Measurements from ENCODE around the gene ADPGK. TPM values are rescaled to one million over a fixed set of nuclear protein-coding genes. Genes with fewer than 3 reads are reported as not detected.
"Not testable (repeated sequence)": the region's sequence is repeated elsewhere in the genome, so short reads cannot be mapped to it uniquely, and the experiment has no call there.

The ADPGK gene
- total and polyA plus RNA-seq, 3 experiments from 2014 or later: 57.8 to 76.1 (median 67.5) TPM

GRCh38 chr15:72813345-72814004 is 29.9 kb upstream of the ADPGK start:
- ChIA-PET CTCF (no interaction called here), POLR2A (no interaction called here)
- no peaks in the 10 kb centered on the region for H3K36me3 ChIP-seq (ENCODE audit: insufficient read depth, low read length)
- H3K27ac Mint-ChIP-seq: no peak overlapping the region
- H3K27ac ChIP-seq (ENCODE audit: low read depth, low read length): no peak overlapping the region
- DNase-seq: no peak
- H3K4me3 ChIP-seq (ENCODE audit: low read length): no peak overlapping the region
- peaks cover 19 to 20% (median 20%) of the 10 kb centered on the region in 3 donors for H3K4me1 Mint-ChIP-seq
- H3K27me3 Mint-ChIP-seq: peaks cover 3 to 27% of the 10 kb centered on the region in 2 donors
- H3K4me3 Mint-ChIP-seq: no peak overlapping the region
- peaks cover 16% of the 10 kb centered on the region for H3K4me1 ChIP-seq (ENCODE audit: insufficient read depth, low read length)
- no peaks in the 10 kb centered on the region for H3K27me3 ChIP-seq (ENCODE audit: insufficient read depth, low read length, poor library complexity, severe bottlenecking)
- no peaks in the 10 kb centered on the region for H3K9me3 ChIP-seq (ENCODE audit: low read length)
- no peaks in the 10 kb centered on the region for H3K9me3 Mint-ChIP-seq
- peaks cover 0 to 4% (median 0%) of the 10 kb centered on the region in 3 donors for H3K36me3 Mint-ChIP-seq

- Mint-ChIP-seq H3K27me3 (peaks cover 3 to 5% of the 10 kb centered on the region in 2 donors), H3K27ac (peak overlapping the region in 7 of 8 donors; percentile 5 to 84 (median 36)), H3K4me1 (peaks cover 21 to 28% (median 27%) of the 10 kb centered on the region in 3 donors), H3K9me3 (peaks cover 0 to 2% (median 0%) of the 10 kb centered on the region in 5 donors), H3K36me3 (no peaks in the 10 kb centered on the region), H3K4me3 (peak overlapping the region in 5 of 7 donors; percentile 21 to 74 (median 66))
- Histone ChIP-seq H3K9me3 (ENCODE audit: low read length) (no peaks in the 10 kb centered on the region), H3K4me3 (ENCODE audit: low read length) (no peak overlapping the region), H3K27ac (ENCODE audit: low read depth, low read length) (no peak overlapping the region), H3K27me3 (ENCODE audit: insufficient read depth, low read length, poor library complexity, severe bottlenecking) (no peaks in the 10 kb centered on the region), H3K4me1 (ENCODE audit: insufficient read depth, low read length) (peaks cover 16% of the 10 kb centered on the region), H3K36me3 (ENCODE audit: insufficient read depth, low read length) (no peaks in the 10 kb centered on the region)
- CTCF ChIA-PET: no interaction called here
- POLR2A ChIA-PET: no interaction called here
- peak in 3 of 5 donors; percentile 15 to 46 (median 26) for DNase-seq
Observed at GRCh38 chr15:72809329-72809728, 25.8 kb upstream of the ADPGK start.

DNA sequence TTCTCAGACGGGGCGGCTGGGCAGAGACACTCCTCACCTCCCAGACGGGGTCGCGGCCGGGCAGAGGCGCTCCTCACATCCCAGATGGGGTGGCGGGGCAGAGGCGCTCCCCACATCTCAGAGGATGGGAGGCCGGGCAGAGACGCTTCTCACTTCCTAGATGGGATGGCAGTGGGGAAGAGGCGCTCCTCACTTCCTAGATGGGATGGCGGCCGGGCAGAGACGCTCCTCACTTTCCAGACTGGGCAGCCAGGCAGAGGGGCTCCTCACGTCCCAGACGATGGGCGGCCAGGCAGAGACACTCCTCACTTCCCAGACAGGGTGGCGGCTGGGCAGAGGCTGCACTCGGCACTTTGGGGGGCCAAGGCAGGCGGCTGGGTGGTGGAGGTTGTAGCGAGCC is 23.8 kb upstream of the ADPGK start:
- H3K27ac ChIP-seq (ENCODE audit: low read depth, low read length); H3K36me3 ChIP-seq (ENCODE audit: insufficient read depth, low read length); DNase-seq; CTCF ChIA-PET; H3K4me3 ChIP-seq (ENCODE audit: low read length); H3K9me3 ChIP-seq (ENCODE audit: low read length); POLR2A ChIA-PET; H3K9me3 Mint-ChIP-seq; H3K27ac Mint-ChIP-seq; H3K36me3 Mint-ChIP-seq; H3K27me3 ChIP-seq (ENCODE audit: insufficient read depth, low read length, poor library complexity, severe bottlenecking); H3K4me3 Mint-ChIP-seq: not testable (repeated sequence)
- Mint-ChIP-seq H3K4me1 (peaks cover 21 to 28% (median 27%) of the 10 kb centered on the region in 3 donors), H3K27me3 (peaks cover 2 to 10% of the 10 kb centered on the region in 2 donors)
- H3K4me1 ChIP-seq (ENCODE audit: insufficient read depth, low read length): peaks cover 16% of the 10 kb centered on the region

DNA sequence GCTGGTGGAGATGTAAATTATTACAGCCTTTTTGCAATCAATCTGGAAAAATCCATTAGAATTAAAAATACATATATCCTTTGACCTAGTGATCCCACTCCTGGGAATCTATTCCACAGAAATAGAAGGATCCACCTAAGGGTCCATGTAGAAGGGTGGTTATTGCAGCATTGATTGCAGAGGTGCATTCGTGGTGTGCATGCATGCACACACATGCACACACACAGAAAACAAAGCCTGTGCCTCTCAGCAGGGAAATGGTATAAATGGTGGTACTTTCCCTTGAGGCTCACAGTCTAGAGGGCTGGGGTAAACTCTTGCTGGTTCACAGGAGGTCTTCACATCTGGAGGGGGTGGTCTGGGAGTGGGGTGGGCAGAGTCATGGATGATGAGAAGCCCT is 19.4 kb upstream of the ADPGK start:
- CTCF ChIA-PET: no interaction called here
- no peaks in the 10 kb centered on the region for H3K36me3 ChIP-seq (ENCODE audit: insufficient read depth, low read length)
- H3K27me3 Mint-ChIP-seq: peaks cover 16 to 41% of the 10 kb centered on the region in 2 donors
- H3K27ac ChIP-seq (ENCODE audit: low read depth, low read length): no peak overlapping the region
- H3K4me1 Mint-ChIP-seq: peaks cover 0 to 4% (median 3%) of the 10 kb centered on the region in 3 donors
- H3K4me3 ChIP-seq (ENCODE audit: low read length): no peak overlapping the region
- no peaks in the 10 kb centered on the region for H3K9me3 ChIP-seq (ENCODE audit: low read length)
- POLR2A ChIA-PET: no interaction called here
- peaks cover 0 to 1% (median 0%) of the 10 kb centered on the region in 5 donors for H3K9me3 Mint-ChIP-seq
- no peak overlapping the region for H3K27ac Mint-ChIP-seq
- no peaks in the 10 kb centered on the region for H3K4me1 ChIP-seq (ENCODE audit: insufficient read depth, low read length)
- no peak overlapping the region for H3K4me3 Mint-ChIP-seq
- no peak for DNase-seq
- peaks cover 8% of the 10 kb centered on the region for H3K27me3 ChIP-seq (ENCODE audit: insufficient read depth, low read length, poor library complexity, severe bottlenecking)
- H3K36me3 Mint-ChIP-seq: no peaks in the 10 kb centered on the region

GRCh38 chr15:72801590-72802325 is 18.2 kb upstream of the ADPGK start:
- peaks cover 3% of the 10 kb centered on the region for H3K4me1 ChIP-seq (ENCODE audit: insufficient read depth, low read length)
- peaks cover 16 to 46% of the 10 kb centered on the region in 2 donors for H3K27me3 Mint-ChIP-seq
- H3K27me3 ChIP-seq (ENCODE audit: insufficient read depth, low read length, poor library complexity, severe bottlenecking): peaks cover 8% of the 10 kb centered on the region
- H3K36me3 Mint-ChIP-seq: no peaks in the 10 kb centered on the region
- H3K4me3 ChIP-seq (ENCODE audit: low read length): no peak overlapping the region
- no peak overlapping the region for H3K4me3 Mint-ChIP-seq
- CTCF ChIA-PET: no interaction called here
- no peak for DNase-seq
- no peak overlapping the region for H3K27ac Mint-ChIP-seq
- peaks cover 8 to 10% (median 10%) of the 10 kb centered on the region in 3 donors for H3K4me1 Mint-ChIP-seq
- H3K9me3 ChIP-seq (ENCODE audit: low read length): no peaks in the 10 kb centered on the region
- no peak overlapping the region for H3K27ac ChIP-seq (ENCODE audit: low read depth, low read length)
- POLR2A ChIA-PET: no interaction called here
- no peaks in the 10 kb centered on the region for H3K36me3 ChIP-seq (ENCODE audit: insufficient read depth, low read length)
- H3K9me3 Mint-ChIP-seq: no peaks in the 10 kb centered on the region

- Histone ChIP-seq H3K4me3 (ENCODE audit: low read length) (no peak overlapping the region), H3K27me3 (ENCODE audit: insufficient read depth, low read length, poor library complexity, severe bottlenecking) (peaks cover 8% of the 10 kb centered on the region), H3K9me3 (ENCODE audit: low read length) (no peaks in the 10 kb centered on the region), H3K27ac (ENCODE audit: low read depth, low read length) (no peak overlapping the region), H3K4me1 (ENCODE audit: insufficient read depth, low read length) (peaks cover 8% of the 10 kb centered on the region), H3K36me3 (ENCODE audit: insufficient read depth, low read length) (no peaks in the 10 kb centered on the region)
- DNase-seq: no peak
- ChIA-PET CTCF (no interaction called here), POLR2A (no interaction called here)
- Mint-ChIP-seq H3K36me3 (no peaks in the 10 kb centered on the region), H3K27me3 (peaks cover 16 to 52% of the 10 kb centered on the region in 2 donors), H3K4me3 (no peak overlapping the region), H3K27ac (no peak overlapping the region), H3K4me1 (peaks cover 13 to 16% (median 16%) of the 10 kb centered on the region in 3 donors), H3K9me3 (no peaks in the 10 kb centered on the region)
Observed at GRCh38 chr15:72800833-72801481, 17.4 kb upstream of the ADPGK start.

GRCh38 chr15:72797834-72798233 is 14.3 kb upstream of the ADPGK start:
- Mint-ChIP-seq H3K27ac (peak overlapping the region in 1 of 8 donors; percentile 36), H3K27me3 (peaks cover 23 to 54% of the 10 kb centered on the region in 2 donors), H3K9me3 (no peaks in the 10 kb centered on the region), H3K4me3 (peak overlapping the region; percentile 45 to 88 (median 71)), H3K36me3 (no peaks in the 10 kb centered on the region), H3K4me1 (peaks cover 10 to 16% (median 11%) of the 10 kb centered on the region in 3 donors)
- no peak overlapping the region for H3K4me3 ChIP-seq (ENCODE audit: low read length)
- H3K27me3 ChIP-seq (ENCODE audit: insufficient read depth, low read length, poor library complexity, severe bottlenecking): peaks cover 8% of the 10 kb centered on the region
- no peaks in the 10 kb centered on the region for H3K9me3 ChIP-seq (ENCODE audit: low read length)
- POLR2A ChIA-PET: no interaction called here
- no peak overlapping the region for H3K27ac ChIP-seq (ENCODE audit: low read depth, low read length)
- no peak for DNase-seq
- CTCF ChIA-PET: interaction anchor here (1.0 kb wide), 1 partner anchor 284 kb away, joined by 3 read pairs; no protein-coding TSS in a partner anchor
- H3K36me3 ChIP-seq (ENCODE audit: insufficient read depth, low read length): no peaks in the 10 kb centered on the region
- H3K4me1 ChIP-seq (ENCODE audit: insufficient read depth, low read length): peaks cover 8% of the 10 kb centered on the region

- Histone ChIP-seq H3K27ac (ENCODE audit: low read depth, low read length) (no peak overlapping the region), H3K4me3 (ENCODE audit: low read length) (peak overlapping the region; percentile 71), H3K27me3 (ENCODE audit: insufficient read depth, low read length, poor library complexity, severe bottlenecking) (peaks cover 8% of the 10 kb centered on the region), H3K36me3 (ENCODE audit: insufficient read depth, low read length) (no peaks in the 10 kb centered on the region), H3K4me1 (ENCODE audit: insufficient read depth, low read length) (peaks cover 8% of the 10 kb centered on the region), H3K9me3 (ENCODE audit: low read length) (no peaks in the 10 kb centered on the region)
- no peak for DNase-seq
- Mint-ChIP-seq H3K9me3 (no peaks in the 10 kb centered on the region), H3K4me1 (peaks cover 10 to 16% (median 11%) of the 10 kb centered on the region in 3 donors), H3K36me3 (no peaks in the 10 kb centered on the region), H3K4me3 (peak overlapping the region; percentile 40 to 80 (median 76)), H3K27me3 (peaks cover 23 to 53% of the 10 kb centered on the region in 2 donors), H3K27ac (peak overlapping the region in 1 of 8 donors; percentile 47)
- ChIA-PET CTCF (interaction anchor here (1.0 kb wide), 1 partner anchor 284 kb away, joined by 3 read pairs; no protein-coding TSS in a partner anchor), POLR2A (no interaction called here)
Observed at GRCh38 chr15:72797338-72797689, 13.8 kb upstream of the ADPGK start.
